Measurements from ENCODE around the gene BRAT1. TPM values are rescaled to one million over a fixed set of nuclear protein-coding genes. Genes with fewer than 3 reads are reported as not detected.

The BRAT1 gene
- polyA plus RNA-seq, 6 donors from 2014 or later, result 17.7 to 29.3 (median 20.6) TPM

GRCh38 chr7:2490181-2490651, 65.1 kb downstream of the BRAT1 start:
- Mint-ChIP-seq H3K27me3 (peaks cover 9 to 68% (median 42%) of the 10 kb centered on the region in 3 donors), H3K36me3 (peaks cover 0 to 14% of the 10 kb centered on the region in 2 donors), H3K27ac (no peak overlapping the region), H3K9me3 (peaks cover 0 to 6% (median 0%) of the 10 kb centered on the region in 7 donors), H3K4me3 (no peak overlapping the region), H3K4me1 (peaks cover 2 to 22% (median 16%) of the 10 kb centered on the region in 3 donors)
- no peak for ATAC-seq (ENCODE audit: low read depth in 2 of 2)
- no peak for DNase-seq

GRCh38 chr7:2488681-2489080, 66.6 kb downstream of the BRAT1 start:
- Mint-ChIP-seq H3K4me1 (peaks cover 2 to 22% (median 17%) of the 10 kb centered on the region in 3 donors), H3K4me3 (peak overlapping the region in 1 of 8 donors; percentile 49), H3K36me3 (peaks cover 0 to 14% of the 10 kb centered on the region in 2 donors), H3K27ac (peak overlapping the region in 4 of 6 donors; percentile 21 to 89 (median 55)), H3K27me3 (peaks cover 9 to 61% (median 39%) of the 10 kb centered on the region in 3 donors), H3K9me3 (peaks cover 0 to 6% (median 0%) of the 10 kb centered on the region in 7 donors)
- ATAC-seq (ENCODE audit: low read depth in 2 of 2) (no peak), DNase-seq (no peak)

- Mint-ChIP-seq H3K4me1 (peaks cover 2 to 18% (median 17%) of the 10 kb centered on the region in 3 donors), H3K4me3 (no peak overlapping the region), H3K36me3 (peaks cover 0 to 14% of the 10 kb centered on the region in 2 donors), H3K9me3 (peaks cover 0 to 6% (median 0%) of the 10 kb centered on the region in 7 donors), H3K27ac (peak overlapping the region in 2 of 6 donors; percentile 21 to 81), H3K27me3 (peaks cover 9 to 56% (median 35%) of the 10 kb centered on the region in 3 donors)
- DNase-seq (no peak), ATAC-seq (ENCODE audit: low read depth in 2 of 2) (no peak)
These were observed 67.1 kb downstream of the BRAT1 start for GRCh38 chr7:2488272-2488645.

Other genes starting within 250 kb of the BRAT1 start
- gene SNX8, start 241.1 kb downstream of the BRAT1 start, polyA plus RNA-seq (ENCODE audit: low read depth in 6 of 6), result 100 to 1,000 TPM in 3 of 6 donors, 10 to 100 TPM in 3; 74.2 to 107 (median 96.2) TPM
- 100 to 1,000 TPM in 3 of 6 donors, 10 to 100 TPM in 3; 69.6 to 123 (median 94.4) TPM for gene EIF3B, start 200.7 kb downstream of the BRAT1 start, polyA plus RNA-seq (ENCODE audit: low read depth in 6 of 6)
- gene CHST12, start 151.9 kb downstream of the BRAT1 start, polyA plus RNA-seq (ENCODE audit: low read depth in 6 of 6), result 10 to 100 TPM in 4 of 6 donors, 1 to 10 TPM in 2; 6.5 to 20.9 (median 12.3) TPM
- gene GRIFIN, start 79.1 kb downstream of the BRAT1 start, polyA plus RNA-seq (ENCODE audit: low read depth in 6 of 6), result not detected
- 1 to 10 TPM in 5 of 6 donors, under 1 TPM in 1; 0.59 to 4.0 (median 2.2) TPM for gene LFNG, start 35.8 kb downstream of the BRAT1 start, polyA plus RNA-seq (ENCODE audit: low read depth in 6 of 6)
- 1 to 10 TPM in 4 of 6 donors, under 1 TPM in 1, not detected in 1; 0.36 to 1.7 (median 1.3) TPM for gene IQCE, start 3.5 kb upstream of the BRAT1 start, polyA plus RNA-seq (ENCODE audit: low read depth in 6 of 6)
- 1 to 10 TPM; 1.2 to 4.4 (median 2.5) TPM for gene TTYH3, start 76.5 kb upstream of the BRAT1 start, polyA plus RNA-seq (ENCODE audit: low read depth in 6 of 6)
- gene AMZ1, start 132.7 kb upstream of the BRAT1 start, polyA plus RNA-seq (ENCODE audit: low read depth in 6 of 6), result 1 to 10 TPM in 5 of 6 donors, not detected in 1; 1.4 to 3.3 (median 2.7) TPM